T follicular helper cell (primary cell): Measurements from ENCODE around the gene YARS1.
A peak's percentile ranks its signal among the peaks of the same experiment; 100 is the strongest.

Experiments
- DNase-seq: peaks from one replicate; pipeline ENCODE4 v3.0.0-alpha.2; 2020; ENCODE audit warnings: low read depth
- total RNA-seq, 2 experiments: gene quantifications; one replicate each; lab custom pipeline; 2026; lab: John Stamatoyannopoulos, UW

YARS1 gene
- total RNA-seq: 305 to 555 reads per million in 2 experiments

GRCh38 chr1:32817159-32817814 lies at the start of gene YARS1, which contains the start of gene S100PBP:
Gene YARS1 (minus strand): TSS chr1:32817358. CDS start chr1:32817244, 114 bp downstream.
Gene S100PBP (plus strand): TSS chr1:32817653. CDS start chr1:32826100, 8,447 bp downstream.
- DNase-seq: peak; percentile 99

DNA sequence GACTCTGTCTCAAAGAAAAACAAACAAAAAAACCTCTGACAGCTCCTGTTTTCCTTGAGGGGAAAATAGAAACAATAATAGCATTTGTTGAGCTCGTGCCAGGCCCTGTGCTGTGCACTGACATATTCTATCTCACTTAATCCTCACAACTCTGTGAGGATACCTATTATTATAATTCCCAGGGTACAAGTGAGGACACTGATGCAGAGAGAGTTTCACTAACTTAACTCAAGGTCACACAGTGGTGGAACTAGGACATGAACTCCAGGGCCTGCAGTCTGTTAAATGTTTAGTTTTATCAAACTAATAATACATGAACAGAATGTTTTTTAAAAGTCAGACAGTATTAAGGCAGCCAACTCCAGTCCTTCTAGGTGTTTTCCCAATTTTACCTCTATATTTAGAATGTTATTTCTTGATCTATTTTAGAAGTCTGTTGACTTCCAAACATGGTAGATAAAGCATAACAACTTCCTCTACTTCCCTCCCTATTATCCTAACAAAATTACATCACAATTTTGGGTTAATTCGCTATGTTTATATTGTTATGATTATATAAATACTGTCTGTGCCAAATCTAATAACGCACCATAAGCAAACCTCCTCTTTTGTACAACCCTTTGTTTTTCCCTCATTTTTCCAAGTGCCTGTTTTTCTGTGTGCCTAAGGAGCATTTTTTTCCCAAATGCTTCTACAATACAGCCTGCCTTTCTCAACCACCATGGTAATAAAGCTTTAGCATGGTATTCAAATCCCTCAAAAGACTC lies 48.7 kb upstream of the YARS1 start:
- no peak for DNase-seq

DNA sequence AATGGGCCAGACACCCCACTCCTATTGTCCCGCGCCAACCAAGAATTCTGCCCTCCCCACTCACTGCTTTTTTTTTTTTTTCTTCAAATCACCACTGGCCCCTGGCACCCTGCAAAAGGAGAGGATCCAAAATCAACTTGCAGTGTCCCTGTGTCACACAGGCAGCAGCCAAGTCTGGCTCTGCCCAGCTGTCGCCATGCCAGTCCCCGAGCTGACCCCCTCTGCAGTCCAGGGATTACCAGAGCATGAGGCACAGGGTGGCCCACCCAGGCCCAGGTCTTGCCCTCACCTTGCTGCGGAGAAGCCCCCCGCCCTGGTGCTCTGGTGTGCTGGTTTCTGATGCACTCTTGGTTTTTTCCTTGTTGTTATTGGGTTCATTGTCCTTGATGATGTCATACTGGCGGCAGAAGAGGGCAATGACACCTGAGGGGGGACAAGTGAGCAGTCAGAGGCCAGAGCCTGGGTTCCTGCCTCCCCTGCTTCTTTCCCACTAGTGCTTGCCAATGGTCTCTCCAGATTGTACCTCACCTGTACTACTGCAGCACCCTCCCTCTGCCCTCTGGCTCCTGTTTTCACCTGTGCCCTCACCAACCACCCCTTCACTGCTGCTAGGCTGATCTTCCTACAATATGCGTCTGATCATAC lies 47.3 kb upstream of the YARS1 start:
- DNase-seq: no peak

DNA sequence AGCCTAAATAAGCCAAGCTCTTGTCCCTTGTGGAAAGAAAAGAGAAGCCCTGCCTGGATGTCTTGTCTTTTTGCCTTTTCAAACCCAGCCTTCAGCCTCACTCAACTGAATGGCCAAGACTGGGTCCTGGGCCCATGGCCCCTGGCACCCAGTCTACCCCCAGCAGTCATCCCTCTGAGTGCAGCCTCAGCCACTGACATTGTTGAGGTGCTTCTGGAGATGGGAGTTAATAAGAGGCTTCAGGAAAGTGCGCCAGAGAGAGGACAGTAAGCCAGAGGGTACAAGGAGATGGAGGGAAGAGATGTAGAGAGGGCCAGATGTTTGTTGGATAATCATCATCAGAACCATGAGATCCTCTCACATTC lies 46.7 kb upstream of the YARS1 start:
- no peak for DNase-seq

DNA sequence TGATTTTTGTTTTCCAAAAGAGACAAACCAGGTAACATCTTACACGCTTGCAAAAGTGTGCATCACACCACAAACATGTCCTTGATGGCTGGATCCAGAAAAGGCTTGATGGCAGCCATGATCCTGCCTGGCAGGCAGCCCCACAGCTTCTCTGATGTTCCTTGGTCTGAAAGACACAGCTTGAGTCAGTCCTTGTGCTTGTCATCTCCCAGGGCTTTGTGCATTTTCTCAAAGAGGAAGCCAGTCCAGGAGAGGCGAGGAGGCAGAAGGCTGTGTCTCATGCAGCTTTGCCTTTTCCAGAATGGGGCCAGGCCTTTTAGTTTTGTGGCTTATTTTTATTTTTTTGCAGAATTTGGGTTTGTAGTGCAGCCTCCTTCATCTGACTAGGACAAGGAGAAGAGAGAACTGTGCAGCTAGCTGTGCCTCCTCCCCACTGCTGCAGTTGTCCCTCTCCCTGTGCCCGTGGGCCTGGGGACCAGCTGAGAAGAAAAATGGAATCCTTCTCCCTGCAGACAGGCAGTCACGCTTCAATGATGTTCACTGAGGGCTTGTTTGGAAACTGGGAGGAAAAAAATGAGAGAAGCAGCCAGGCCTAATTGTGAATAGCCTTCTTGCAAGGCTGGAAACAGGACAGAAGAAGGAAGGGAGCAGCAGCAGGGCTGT lies 46.2 kb upstream of the YARS1 start:
- DNase-seq: no peak

GRCh38 chr1:32861904-32862695 lies 44.9 kb upstream of the YARS1 start:
- no peak for DNase-seq

- DNase-seq: no peak
Observed at GRCh38 chr1:32860566-32860965, 43.4 kb upstream of the YARS1 start.

DNA sequence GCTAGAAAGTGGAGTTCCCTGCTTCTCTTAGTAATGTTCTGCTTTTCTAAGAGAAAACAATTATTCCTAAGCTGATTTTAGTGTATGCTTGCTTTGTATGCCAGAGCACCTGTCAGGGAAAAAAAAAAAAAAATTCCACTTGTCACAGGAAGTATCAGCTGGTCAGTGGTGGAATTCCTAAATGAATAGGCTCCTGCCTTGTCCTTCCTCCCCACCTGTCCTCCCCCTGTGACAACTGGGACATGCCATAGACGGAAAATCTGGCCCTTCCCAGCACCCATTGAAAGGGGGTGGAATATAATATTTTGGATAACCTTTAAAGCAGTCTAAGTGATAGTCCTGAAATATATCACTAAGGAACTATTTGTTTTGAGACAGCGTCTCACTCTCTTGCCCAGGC lies 42.8 kb upstream of the YARS1 start:
- DNase-seq: no peak

- DNase-seq: no peak
Observed at GRCh38 chr1:32858791-32859190, 41.6 kb upstream of the YARS1 start.

- no peak for DNase-seq
Observed at GRCh38 chr1:32858136-32858535, 41.0 kb upstream of the YARS1 start.

DNA sequence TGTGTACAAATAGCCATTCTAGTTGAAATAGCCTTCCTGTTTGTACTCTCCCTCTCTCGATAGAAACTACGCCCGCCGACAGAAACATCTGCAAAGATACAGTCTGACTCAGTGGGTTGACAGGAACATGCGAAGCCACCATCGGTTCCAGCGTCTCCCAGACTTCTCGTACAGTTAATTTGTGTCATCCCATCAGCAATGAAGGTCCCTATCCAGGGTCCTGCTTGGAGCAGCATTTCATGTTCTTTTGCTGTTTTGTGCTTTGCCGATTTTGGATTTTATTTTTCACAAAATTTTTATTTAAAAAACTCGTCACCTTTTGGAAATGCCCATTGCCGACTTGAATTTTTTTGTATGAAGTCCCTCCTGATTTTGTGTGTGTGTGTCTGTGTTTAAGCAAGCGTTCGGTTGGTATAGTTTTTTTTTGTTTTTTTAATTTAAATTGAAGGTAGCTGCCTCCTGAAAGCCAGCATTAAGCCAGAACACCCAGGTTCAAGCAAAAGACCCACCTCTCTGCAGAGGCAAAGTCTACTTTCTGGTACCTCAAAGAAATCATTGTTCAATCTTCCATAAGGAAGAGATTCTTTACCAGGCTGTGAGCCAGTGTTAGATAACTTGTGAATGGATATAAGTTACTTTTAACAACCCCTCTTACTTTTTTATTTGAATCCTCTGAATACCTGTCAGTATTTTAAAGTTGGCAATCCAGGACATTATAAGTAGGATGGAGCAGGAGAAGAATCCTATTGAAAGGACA lies 38.9 kb upstream of the YARS1 start:
- DNase-seq: no peak

DNA sequence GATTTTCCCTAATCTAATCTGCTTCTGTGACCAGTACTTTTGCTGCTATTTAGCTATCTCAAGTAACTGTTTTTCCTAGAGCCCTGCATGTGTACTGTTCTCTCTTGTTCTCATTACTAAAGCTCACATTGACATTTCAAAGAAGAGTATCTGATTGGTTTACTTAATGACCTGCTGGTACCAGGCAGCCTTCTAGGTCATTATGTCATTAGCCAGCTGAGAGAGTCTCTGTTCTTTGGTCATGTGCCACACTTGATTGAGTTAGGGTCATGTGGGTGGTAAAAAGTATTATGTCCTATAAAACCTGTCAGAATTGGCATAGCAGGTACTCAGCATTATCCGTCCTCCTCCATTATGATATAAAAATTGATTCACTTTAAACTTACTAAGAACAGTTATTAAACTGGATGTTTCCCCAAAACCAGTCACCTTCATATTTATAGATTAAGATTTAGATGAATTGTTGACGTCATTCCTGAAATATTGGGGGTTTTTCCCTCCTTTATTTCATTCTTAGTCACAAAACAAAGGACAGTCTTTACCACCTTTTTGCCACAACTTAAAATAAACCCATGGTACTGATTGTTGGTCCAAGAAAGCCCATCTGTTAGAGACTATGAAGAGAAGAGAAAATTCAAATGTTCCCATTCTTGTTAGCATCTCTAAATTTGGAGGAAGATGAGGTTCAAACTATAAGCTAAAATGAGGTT lies 31.4 kb upstream of the YARS1 start:
- no peak for DNase-seq

DNA sequence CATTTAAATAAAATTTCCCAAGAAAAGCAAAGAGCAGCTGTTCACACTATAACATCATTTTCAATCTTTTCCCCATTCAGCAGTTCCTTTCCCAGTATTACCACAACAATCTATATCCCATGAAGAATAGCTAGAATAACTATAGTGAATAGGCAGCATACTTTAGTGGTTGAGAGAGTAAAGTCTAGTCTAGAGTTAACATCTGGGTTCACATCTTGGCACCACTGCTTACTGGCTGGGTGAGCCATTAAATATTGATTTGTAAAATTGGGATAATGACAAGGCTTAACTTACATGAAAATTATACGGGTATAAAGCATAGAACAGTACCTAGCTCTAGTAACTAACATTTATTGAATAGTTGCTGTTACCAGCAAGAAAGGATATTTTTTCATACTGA lies 14.7 kb upstream of the YARS1 start:
- no peak for DNase-seq

GRCh38 chr1:32830092-32830852 lies 13.1 kb upstream of the YARS1 start:
- DNase-seq: no peak

DNA sequence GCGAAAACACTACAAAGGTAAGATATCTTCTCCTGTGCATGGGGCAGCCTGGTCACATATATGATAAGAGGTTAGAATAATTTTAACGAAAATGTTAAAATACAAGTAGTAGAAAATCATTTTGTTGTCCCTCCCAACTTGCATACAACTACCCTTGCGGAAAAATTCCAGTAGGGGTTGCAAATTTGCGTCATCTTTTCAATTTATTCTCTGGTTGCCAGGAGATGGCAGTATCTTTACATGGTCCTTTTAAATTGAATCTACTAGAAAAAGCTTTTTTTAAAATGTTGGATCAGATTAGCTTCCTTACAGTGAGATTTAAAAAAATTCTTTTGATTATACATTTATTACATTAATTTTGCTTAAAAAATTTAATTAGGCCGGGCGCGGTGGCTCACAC lies 11.2 kb upstream of the YARS1 start:
- no peak for DNase-seq

DNA sequence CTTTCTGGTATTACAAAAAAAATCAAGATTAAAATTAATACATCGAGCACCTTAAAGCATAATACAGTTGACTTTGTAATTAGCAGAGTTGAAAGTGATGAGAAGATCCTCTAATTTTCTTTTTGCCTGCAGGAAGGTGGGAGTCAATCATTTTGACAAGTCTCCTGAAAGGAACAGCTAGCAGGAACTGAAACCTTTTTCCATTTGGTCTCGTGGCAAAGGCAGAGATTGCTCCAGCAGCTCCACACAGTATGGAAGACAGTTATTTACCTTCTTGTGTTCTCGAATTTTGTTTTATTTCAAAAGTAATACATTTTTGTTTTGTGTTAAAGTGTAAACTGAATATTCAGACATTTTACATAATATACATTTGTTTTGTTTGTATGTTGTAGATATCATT lies 8.0 kb upstream of the YARS1 start:
- no peak for DNase-seq

GRCh38 chr1:32818804-32819541 lies 1.8 kb upstream of the YARS1 start:
- DNase-seq: no peak
